C4-2B (cell line): Measurements from ENCODE around the gene SLC16A1.

Experiments
- CTCF ChIP-seq: fragments of 450-650 bp; conservative IDR thresholded peaks from 2 replicates; pipeline ENCODE4 v1.5.1; 2017; ENCODE audit warnings: mild to moderate bottlenecking
- ZFX ChIP-seq: fragments of 450-650 bp; IDR thresholded peaks from 2 replicates; pipeline ENCODE4 v1.6.1; 2017

- TF ChIP-seq CTCF (no peak), ZFX (no peak)
These were observed 22.0 kb downstream of the SLC16A1 start for GRCh38 chr1:112933820-112934571.
